GM12801 (cell line): ENCODE results near the gene ACOT7.

Experiments
- TF ChIP-seq, protein P1 (sequence below): IDR thresholded peaks from one replicate; pipeline ENCODE4 v1.5.1; 2011; ENCODE audit warnings: control low read depth; ENCODE audit not compliant: insufficient read length; ENCODE audit errors: extremely low read depth

The ACOT7 gene

DNA sequence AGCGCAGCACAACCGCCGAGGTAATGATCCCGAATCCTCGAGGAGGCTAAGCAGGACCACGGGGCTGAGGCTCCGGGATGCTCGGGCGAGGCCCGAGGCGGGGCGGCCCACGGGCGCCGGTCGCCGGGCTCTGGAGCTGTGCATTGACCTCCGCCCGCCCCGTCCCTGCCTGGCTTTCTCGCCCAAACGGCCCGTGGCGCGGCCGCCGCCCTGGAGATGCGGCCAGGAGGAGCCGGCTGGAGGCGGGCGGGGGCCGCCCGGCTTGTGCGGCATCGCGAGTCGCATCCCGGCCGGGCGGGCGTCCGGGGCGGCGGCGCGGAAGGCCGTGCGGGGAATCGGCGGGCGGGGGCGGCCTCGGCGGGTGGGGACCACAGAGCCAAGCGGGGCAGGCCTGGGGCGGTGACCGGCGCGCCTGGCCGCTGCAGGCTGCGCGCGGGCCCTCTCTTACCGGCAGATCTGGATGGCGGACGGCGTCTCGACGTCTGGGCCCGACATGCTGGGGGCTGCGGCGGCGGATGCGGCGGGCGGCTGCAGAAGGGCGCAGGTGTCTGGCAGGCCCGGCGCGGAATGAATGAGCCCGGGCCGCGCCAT, 663 bp downstream of the ACOT7 start:
- TF ChIP-seq, protein P1, sequence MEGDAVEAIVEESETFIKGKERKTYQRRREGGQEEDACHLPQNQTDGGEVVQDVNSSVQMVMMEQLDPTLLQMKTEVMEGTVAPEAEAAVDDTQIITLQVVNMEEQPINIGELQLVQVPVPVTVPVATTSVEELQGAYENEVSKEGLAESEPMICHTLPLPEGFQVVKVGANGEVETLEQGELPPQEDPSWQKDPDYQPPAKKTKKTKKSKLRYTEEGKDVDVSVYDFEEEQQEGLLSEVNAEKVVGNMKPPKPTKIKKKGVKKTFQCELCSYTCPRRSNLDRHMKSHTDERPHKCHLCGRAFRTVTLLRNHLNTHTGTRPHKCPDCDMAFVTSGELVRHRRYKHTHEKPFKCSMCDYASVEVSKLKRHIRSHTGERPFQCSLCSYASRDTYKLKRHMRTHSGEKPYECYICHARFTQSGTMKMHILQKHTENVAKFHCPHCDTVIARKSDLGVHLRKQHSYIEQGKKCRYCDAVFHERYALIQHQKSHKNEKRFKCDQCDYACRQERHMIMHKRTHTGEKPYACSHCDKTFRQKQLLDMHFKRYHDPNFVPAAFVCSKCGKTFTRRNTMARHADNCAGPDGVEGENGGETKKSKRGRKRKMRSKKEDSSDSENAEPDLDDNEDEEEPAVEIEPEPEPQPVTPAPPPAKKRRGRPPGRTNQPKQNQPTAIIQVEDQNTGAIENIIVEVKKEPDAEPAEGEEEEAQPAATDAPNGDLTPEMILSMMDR: no peak

DNA sequence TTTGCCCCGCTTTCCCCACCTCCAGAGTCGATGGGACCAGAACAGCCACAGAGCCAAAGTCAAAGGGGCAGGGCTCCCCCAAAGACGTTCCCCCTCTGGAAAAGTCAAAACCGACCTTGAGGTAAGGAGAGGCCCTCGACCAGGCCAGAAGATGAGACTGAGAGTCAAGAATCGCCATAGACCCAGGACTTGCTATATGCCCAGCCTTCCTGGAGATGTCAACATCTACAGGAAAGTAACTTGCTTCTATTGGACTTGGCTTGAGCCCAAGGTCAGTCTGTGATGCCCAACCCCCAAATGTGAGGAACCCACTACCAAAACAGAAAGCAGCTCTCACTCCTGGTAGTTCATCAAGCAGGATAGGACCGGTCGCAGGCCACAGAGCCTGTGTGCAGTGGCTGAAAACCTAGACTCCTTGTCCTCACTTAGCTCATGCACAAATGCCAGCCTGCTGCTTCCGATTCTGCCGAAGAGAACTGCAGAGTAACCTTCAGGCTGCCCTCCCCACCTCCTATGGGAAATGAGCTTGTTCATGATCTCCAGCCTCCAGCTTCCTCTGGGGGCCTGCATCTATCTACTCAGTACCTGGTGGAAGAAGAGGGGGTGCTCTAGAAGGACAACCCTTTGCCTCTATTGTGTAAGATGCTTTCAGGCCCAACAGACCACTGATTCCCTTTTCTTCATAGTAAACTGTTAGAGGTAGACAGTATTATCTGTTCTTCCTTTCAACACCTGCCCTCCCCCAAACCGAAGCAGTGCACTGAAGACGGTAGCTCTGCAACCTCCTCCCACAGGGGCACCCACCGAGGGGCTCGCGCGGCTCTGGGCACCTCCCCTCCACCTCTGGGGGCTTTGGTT, 1.4 kb downstream of the ACOT7 start:
- TF ChIP-seq, protein P1: no peak

DNA sequence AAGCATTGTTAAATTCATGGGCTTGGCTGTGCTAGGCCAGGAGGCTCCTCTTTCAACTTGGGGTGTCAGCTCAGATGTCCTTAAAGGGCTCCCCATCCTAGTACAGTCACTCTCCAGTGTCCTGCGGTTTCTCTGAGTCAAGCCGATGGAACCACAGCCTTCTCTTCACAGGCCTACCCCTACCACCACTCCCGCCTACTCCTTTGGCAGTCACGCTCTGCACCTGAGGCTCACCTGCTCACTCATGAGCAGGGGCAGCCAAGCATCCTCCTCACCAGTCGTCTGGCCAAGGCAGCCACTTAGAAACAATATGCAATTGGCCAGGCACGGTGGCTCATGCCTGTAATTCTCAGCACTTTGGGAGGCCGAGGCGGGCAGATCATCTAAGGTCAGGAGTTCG, 3.6 kb downstream of the ACOT7 start:
- TF ChIP-seq, protein P1: no peak

DNA sequence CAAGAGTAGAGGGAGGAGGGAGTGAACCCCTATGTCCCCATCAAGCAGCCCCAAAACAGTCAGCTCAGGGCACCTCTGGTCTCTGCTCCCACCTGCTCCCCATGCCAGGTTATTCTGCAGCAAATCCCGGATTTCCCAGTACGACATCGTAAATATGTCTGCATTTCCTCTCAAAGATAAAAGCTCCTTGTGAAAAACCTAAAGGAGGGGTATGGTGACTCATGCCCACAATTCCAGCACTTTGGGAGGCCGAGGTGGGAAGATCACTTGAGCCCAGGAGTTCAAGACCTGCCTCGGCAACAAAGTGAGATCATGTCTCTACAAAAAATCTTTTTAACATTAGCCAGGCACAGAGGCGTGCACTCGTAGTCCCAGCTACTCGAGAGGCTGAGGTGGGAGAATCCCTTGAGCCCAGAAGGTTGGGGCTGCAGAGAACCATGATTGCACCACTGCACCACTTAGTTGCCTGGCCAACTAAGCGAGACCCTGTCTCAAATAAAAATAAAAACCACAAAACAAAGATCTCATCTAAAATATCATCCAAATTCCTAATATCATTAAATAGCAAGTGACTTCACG, 7.1 kb downstream of the ACOT7 start:
- TF ChIP-seq, protein P1: no peak

DNA sequence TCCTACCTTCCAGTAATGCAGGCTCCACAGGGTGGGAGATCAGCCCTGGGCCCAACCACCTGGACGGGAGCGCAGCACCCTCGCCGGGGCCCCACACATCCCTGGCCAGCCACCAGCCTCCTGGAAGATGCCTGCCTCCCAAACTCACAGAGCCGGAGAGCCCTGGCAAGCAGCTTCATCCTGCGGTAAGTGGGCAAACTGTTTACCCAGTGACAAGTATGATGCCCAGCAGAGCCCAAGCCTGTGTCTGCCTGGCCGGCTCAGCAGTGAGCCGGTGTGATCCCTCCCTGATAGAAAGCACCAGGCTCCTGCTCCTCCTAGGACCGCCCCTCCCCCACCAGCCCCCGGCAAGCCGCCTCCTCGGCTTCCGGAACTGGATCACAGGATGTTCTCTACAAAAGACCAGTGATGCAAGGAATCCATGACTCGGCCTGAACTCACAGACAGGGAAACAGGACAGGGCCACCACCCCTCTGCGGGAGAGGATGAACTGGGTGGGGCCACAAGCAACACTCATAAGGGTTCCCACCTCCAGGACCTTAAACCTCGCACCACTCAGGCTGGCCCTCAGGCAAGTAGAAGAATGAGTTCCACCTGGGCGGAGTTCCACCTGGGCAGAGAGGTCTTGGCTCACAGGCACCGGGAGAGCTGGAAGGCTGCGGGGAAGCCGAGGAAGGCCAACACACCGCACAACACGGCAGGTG, 7.9 kb downstream of the ACOT7 start:
- TF ChIP-seq, protein P1: no peak

DNA sequence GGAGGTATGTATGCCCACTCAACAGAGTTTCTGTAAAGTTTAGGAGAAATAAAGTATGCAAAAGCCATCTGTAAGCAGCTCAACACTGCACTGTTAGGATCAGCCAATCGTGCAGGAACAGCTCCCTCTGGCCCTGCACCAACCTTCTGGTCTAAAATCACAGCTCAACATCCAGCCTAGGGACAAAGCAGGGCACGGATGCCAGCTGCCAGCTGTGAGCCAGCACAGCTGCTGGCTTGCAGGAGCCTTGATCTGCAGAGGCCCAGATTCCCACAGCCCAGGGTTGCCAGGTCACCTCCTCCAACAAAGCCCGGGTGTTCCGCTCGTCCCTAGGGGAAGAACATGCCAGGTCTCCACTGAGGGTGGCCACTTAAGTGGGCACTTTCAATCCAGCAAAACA, 8.6 kb downstream of the ACOT7 start:
- TF ChIP-seq, protein P1: no peak

DNA sequence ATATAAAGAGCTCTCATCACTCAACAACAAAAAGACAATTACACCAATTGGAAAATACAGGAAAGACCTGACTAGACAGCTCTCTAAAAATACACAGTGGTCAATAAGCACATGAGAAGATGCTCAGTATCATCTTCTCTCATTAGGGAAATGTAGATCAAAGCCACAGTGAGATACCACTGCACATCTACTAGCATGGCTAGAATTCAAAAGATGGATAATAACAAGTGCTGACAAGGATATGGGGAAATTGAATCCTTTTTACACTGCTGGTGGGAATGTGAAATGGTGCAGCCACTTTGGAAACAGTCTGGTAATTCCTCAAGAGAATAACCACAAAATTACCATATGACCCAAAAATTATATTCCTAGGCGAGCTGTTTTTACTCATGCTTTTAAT, 9.4 kb downstream of the ACOT7 start:
- TF ChIP-seq, protein P1: no peak
